Epidermal melanocyte (primary cell): ENCODE results near the gene MAMSTR.
"Not testable (repeated sequence)": the region's sequence is repeated elsewhere in the genome, so short reads cannot be mapped to it uniquely, and the experiment has no call there.

ENCODE experiments used
- DNase-seq: peaks from one replicate; pipeline ENCODE4 v3.0.0; 2011; ENCODE audit warnings: low spot score; ENCODE audit not compliant: insufficient read length

MAMSTR gene

DNA sequence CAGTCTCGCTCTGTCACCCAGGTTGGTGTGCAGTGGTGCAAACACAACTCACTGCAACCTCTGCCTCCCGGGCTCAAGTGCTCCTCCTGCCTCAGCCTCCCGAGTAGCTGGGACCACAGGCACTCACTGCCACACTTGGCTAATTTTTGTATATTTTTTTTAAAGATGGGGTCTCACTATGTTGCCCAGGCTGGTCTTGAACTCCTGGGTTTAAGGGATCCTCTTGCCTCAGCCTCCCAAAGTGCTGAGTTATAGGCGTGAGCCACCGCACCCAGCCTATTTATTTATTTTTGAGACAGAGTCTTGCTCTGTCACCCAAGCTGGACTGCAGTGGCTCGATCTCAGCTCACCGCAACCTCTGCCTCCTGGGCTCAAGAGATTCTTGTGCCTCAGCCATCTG, 32.9 kb downstream of the MAMSTR start:
- not testable (repeated sequence) for DNase-seq

DNA sequence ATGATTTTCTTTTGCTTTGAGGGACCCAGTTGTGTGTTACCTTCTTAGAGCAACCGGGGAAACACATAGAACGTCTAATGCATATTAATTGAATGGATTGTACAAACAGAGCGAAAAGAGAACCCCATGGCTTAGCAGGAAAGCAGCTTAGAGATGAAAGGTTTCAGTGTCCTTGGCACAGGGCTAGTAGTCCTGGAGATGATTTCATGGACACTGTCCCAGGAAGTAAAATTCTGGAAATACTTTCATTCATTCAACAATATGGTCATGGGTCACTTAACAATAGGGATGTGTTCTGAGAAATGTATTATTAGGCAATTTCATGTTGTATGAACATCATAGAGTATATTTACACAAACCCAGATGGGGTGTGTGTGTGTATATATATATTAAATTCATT, 33.4 kb downstream of the MAMSTR start:
- DNase-seq: peak; percentile 50

DNA sequence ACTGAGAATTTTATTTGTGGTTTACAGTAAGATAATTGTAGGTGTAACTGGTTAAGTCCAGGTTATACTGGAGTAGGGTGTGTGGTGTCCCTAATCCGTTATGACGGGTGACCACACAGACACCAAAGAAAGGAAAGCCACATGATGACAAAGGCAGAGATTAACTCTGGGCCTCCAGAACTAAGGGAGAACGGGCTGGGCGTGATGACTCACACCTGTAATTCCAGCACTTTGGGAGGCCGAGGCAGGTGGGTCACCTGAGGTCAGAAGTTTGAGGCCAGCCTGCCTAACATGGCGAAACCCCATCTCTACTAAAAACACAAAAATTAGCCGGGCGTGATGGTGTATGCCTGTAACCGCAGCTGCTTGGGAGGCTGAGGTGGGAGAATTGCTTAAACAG, 33.9 kb downstream of the MAMSTR start:
- DNase-seq: no peak

DNA sequence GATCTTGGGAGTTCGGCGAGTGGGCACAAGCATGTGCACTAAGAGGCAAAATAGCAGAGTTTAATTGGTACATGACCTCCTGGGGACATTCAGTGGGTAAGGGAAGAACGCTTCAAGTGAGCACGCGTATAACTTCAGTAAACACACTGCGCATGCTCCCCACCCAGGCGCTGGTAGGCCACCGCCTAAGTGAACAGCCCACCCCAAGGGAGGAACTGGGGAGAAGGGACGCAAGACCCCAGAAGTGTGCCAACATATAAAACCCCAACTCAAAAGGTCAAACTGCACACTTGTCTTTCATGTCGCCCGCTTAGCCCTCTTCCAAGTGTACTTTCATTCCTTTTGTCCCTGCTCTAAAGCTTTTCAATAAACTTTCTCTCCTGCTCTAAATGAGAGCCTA, 36.2 kb downstream of the MAMSTR start:
- DNase-seq: peak; percentile 11

DNA sequence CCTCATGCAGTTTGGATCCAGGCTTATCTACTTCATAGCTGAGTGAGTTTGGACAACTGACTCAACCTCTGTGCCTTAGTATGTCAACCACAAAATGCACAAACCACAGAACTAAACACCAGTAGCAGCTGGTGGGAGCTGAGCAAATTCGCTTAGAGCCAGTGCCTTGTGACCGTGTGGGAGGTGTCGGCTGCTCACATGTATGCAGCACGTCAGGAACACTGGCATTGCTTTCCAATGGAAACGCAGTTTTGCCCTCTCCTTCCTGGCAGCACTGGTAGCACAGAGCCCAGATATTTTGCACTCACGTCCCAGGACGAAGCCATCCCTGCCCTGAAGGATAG, 38.4 kb downstream of the MAMSTR start:
- DNase-seq: peak; percentile 81

DNA sequence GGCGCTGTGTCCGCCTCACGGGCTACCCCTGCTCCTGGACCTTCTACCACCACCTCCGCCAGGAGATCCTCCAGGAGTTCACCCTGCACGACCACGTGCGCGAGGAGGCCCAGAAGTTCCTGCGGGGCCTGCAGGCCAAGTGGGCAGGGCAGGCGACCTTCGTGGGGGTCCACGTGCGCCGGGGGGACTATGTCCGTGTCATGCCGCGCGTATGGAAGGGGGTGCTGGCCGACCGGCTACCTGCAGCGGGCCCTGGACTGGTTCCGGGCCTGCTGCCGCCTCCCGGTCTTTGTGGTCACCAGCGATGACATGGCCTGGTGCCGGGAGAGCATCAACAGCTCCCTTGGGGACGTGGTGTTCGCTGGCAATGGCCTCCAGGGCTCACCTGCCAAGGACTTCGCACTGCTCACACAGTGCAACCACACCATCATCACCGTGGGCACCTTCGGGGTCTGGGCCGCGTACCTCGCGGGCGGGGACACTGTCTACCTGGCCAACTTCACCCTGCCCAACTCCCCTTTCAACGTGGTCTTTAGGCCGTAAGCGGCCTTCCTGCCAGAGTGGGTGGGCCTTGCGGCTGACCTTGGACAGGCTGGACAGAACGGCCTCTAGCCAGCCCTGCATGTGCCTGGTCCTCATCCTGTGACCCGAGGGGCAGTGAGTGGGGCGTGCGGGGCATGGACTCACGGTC, 38.9 kb downstream of the MAMSTR start:
- no peak for DNase-seq

DNA sequence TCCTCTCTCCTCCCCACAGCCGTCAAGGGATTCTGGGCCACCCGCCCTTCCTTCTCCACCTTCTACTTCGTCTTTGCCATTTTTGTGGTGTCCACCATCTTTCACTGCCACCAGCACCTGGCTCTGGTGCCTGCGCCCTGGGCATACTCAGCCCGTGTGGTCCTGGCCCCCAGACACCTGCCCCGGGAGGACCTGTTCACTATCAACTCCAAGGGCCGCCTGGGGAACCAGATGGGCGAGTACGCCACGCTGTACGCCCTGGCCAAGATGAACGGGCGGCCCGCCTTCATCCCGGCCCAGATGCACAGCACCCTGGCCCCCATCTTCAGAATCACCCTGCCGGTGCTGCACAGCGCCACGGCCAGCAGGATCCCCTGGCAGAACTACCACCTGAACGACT, 39.5 kb downstream of the MAMSTR start:
- DNase-seq: not testable (repeated sequence)

DNA sequence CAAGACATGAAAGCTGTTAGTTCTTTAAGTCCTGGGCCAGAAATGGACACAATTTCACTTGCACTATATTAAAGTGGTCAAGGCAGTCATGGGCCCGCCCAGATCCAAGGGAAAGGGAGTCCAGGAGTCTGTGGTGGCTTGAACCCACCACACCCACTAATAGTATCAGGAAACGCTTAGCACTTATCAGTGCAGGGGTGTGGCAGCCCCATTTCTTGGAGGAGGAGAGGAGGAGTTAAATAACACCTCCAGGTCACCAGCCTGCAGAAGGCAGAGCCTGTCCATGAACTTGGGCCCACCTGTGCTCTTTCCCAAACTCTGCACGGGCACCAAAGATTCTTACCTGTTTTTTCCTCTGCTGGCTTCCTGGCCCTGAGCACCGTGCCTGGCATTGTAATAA, 41.3 kb downstream of the MAMSTR start:
- peak; percentile 11 for DNase-seq

DNA sequence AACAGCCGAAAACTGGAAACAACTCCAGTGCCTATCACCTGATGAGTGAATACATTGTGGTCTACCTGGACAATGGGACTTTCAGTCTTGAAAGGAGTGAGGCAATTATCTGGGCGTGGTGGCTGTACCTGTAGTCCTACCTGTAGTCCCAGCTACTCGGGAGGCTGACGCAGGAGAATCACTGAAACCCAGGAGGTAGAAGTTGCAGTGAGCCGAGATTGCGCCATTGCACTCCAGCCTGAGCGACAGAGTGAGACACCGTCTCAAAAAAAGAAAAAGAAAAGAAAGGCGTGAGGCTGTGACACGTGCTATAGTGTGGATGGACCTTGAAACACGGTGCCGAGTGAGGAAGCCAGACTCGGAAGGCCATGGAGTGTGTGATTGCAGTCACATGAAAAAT, 42.6 kb downstream of the MAMSTR start:
- no peak for DNase-seq

DNA sequence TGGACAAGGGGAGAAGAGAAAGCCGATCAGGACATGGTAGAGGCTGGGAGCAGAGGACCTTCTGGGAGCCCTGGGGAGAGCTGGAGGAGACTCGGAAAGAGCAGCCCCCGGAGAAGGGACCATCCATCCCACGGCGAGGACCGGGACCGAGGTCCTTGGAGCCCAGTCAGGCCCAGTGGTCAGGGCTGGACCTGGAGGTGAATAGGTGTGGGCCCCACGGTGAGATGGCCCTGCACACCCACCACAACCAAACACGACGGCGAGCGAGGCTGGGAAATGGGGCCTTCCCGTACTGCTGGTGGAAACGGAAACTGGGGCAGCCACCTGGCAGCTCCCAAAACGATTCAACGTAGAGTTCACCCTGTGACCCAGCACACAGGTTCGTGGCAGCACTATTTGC, 43.0 kb downstream of the MAMSTR start:
- DNase-seq: no peak

DNA sequence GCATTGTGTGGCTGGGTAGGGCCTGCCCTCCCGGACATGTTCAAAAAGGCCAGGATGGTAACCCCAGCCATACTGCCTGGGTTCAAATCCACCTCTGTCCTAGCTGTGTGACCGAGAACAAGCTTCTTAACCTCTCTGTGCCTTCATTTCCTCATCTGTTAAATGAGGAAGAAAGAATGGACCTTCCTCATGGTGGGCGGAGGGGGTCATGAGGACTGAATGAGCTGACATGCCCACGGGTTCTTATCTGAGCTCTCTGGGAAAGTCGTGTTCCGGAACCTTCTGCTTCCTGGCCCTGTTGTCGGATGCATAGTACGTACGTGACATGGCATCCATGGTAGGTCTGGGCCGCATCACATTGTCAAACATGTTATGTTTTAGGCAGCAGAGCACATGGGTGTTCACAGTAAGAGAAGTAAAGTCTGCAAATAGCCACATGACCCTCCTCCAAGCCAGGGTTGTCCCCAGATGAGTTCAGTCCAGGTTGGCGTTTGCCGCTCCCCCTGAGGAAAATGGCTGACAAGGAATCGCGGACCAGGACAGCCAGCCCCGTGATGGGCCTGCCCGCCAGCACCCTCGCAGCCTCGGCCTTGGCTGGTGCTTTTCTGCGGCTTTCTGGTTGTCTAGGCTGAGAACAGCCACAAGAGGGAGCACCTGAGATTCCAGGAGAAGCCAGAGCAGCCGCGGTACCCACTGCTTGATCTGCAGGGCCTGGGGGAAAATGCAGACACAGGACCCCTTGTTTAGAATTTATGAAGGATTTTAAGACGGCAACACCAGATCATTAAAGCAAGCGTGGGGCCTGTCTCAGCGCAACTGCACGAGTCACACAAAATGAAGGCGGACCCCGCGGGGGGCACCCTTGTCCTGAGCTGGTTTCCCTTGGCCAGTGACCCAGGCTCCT, 44.4 kb downstream of the MAMSTR start:
- DNase-seq: peak; percentile 99

DNA sequence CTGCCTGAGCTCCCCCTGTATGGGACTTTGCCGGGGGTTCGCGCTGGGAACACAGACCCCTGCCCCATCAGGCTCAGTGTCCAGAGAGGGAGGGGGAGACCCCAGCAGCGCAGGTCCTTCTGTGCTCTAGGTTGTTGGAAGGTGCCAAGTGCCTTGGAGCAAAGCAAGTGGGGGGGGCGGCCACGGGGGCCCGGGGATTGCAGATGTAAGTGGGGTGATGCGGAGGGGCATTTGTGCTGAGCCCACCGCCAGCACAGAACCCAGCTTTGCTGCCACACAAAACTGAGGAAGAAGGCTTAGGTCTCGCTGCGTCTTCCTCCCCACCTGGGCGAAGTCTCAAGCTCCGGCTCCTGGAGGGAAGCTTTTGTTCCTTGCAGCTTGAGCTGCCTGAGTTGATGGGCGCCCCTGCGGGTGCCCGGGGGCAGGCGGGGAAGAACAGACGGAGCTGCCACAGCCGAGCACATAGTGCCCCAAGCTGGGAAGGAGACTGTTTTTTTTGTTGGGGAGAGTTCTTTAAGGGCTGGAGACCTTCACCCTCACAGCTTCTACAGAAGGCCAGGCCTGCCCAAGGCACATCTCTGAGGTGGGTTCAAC, 45.2 kb downstream of the MAMSTR start:
- DNase-seq: peak; percentile 14

DNA sequence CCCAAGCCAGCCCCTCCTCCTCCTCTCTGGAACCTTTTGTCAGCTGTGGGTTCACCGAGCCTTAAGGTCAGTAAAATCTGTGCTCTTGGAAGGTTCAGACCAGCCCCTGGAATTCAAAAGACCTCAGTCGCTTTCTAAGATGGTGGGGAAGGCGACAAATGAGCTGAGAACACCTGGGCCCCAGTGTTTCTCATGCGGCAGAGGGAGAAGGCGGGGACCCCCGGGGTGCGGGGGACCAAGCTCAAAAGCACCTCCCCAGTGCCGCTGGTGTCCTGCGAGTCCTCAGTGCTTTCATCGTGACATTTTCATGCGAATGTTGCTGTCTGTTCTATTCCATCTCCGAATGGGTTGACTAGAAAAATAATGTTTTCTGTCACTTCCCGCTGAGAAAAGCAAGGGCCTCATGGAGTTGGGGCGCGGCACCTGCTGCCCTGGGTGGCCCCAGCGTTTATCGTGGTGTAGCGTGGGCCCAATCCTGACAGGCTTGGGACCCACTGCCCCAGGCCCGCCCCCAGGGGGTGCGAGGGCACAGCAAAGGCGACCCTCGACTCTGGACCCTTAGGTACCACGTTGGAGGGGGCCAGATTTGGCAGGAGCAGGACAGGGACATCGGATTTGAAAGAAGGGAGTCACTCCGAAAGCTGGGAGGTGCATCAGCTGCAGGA, 46.0 kb downstream of the MAMSTR start:
- DNase-seq: peak; percentile 10

DNA sequence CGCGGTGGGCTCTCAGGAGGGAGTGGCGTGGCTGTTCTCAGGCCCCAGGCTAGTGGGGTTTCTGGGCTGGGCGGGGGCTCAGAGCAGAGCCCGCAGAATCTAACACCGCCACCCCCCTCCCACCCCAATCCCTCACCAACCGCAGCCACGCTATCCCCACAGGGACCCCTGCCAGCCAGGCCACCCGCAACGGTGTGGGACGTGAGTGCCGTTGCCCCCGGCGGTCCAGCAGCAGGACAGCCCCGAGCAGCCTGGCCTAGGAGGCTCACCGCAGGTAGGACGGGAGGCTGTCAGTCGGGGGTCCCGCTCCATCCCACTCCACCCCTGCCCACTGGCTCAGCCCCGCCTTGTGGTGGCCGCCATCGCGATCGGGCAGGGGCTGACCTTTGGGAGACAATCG, 46.5 kb downstream of the MAMSTR start, which contains the start of gene NTN5:
TSS of gene NTN5 (minus strand) at position 24 of the 400 bp plus-strand sequence. CDS start 2,031 bp downstream, outside the sequence.
- no peak for DNase-seq

DNA sequence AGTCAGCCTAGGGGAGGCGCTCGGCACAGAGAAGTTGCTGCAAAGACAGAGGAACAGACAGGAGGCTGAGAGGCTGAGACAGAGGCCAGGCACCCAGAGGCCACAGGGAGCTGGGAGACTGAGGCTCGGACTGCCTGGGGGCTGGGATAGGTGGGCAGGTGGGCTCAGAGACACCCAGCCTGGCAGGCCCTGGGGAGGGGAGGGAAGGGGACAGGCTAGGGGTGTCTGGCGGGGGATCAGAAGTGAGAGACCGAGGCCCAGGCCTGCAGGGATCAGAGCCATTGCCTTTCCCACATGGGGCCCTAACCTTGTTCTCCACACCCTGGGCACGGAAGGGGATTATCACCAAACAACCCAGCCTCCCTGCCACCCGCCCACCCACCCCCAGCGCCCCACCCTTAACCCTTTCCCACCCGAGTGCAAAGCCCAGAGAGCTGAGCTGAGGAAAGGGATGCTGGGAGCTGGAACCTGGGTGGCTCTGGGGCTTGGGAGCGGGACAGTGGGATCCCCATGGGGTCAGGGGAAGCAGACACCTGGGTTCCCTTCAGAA, 48.0 kb downstream of the MAMSTR start:
- DNase-seq: peak; percentile 10

DNA sequence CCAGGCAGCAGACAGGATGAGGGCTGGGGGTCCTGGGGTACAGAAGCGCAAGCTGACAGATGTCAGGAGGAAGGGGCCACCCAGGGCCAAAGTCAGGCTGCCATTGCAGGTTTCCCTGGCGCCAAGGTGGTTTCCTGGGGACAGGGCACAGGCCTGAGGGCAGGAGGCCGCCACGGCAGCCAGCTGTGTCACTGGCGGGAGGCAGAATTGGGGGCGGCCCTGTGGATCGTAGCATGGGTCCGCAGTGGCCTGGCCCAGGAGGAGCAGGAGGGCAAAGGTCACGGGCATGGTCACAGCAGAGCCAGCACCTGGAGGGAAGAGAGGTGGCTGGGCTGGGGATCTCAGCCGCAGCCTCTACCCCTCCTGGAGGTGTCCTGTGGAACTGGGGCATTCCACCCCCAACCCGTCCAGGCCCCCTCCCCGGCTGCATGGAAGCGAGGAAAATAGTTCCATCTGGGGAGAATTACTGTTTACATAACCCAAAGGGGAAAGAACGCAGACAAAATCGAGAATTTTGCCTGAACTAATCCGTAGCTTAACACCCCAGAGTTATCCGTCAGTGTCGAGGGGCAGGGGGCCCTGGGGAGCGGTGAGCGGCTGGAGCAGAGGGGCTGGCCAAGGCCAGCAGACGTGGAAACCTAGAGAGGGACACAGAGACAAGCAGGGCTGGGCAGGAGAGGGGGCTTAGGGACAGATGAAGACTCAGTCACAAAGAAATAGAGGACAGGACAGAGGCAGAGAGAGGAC, 48.7 kb downstream of the MAMSTR start:
- DNase-seq: peak; percentile 13

DNA sequence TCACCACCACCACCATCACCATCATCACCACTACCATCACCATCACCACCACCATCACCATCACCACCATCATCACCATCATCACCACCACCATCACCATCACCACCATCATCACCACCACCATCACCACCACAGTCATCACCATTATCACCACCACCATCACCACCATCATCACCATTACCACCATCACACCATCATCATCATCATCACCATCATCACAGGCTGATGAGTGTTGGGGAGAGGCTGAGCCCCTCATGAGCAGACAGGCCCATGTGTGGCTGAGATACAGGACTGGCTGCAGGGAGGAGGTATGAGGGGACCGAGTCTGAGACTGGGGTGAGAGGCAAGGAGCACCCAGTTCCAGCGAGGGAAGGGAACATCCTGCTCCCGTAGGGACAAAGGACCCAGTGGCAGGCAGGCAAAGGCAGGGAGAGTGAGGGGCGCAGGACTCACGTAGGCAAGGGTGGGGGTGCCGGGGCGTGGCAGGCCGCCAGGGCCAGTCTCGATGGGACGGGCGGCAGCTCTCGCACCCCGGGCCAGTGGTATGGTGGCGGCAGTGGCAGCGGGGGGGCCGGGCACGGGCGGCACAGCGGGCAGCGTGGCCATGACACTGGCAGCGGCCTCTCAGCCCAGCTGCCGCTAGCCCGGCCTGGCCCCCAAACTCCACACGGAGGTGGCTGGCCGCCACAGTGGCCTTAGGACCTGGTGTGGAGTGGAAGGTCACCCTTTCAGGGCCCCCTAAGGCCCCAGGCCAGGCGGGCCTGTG, 49.4 kb downstream of the MAMSTR start:
- peak; percentile 10 for DNase-seq

DNA sequence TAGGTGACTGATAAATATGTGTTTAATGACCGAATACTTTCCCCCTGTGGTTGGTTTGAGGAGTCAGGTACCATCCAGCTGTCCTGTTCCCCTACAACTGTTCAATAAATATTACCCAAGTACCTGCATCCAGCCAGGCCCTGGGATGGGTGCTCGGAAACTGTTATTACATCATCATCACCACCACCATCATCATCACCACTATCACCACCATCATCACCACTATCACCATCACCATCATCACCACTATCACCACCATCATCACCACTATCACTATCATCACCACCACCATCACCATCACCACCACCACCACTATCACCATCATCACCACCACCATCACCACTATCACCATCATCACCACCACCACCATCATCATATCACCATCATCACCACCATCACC, 50.8 kb downstream of the MAMSTR start:
- DNase-seq: no peak

DNA sequence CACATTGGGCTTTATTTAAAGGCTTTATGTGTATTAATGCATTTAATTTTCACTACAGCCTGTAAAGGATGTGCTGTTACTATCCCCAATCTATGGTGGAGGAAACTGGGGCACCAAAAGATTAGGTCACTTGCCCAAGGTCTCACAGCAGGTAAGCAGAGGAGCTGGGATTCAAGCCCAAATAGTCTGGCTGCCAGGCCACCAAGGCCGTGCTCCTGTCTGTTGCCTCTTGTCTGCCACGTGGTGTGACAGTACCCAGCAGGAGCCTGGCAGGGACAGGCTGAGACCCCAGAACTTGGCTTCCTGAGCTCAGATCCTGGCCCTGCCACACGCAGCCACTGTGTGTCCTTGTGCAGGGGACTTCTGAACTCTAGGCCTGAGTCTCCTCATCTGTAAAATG, 51.2 kb downstream of the MAMSTR start:
- DNase-seq: peak; percentile 1

DNA sequence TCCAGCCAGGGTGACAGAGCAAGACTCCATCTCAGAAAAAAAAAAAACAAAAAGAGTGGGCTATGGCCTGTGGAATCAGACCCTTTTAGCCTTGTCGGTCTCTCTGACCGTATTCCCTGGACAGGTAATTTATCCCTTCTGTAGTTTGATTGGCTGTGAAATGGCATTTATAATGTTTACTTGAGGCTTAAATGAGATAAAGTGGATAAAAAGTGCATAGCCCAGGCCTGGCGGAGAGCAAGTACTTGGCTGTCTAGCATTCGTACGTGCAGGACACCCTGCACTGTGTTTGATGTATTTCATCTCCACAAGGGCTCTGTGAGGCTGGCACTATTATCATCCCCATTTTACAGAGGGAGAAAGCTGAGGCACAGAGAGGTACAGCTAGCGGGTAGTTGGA, 53.7 kb downstream of the MAMSTR start:
- no peak for DNase-seq
